DOHH2 (cell line): Measurements from ENCODE around the gene CMIP.

Source experiments
- H3F3A ChIP-seq: fragments of 200-600 bp; sonication (generic), shearing (Covaris generic); 2 replicates; pipeline ENCODE4 v1.6.0; 2016; ENCODE audit warnings: antibody characterized with exemption, mild to moderate bottlenecking; ENCODE audit not compliant: control insufficient read depth, insufficient read depth
- H3K27ac ChIP-seq: fragments of 200-600 bp; sonication (generic); 2 replicates; pipeline ENCODE4 v1.5.1; 2014; ENCODE audit warnings: low read depth, mild to moderate bottlenecking, low read length, moderate library complexity
- H3K27me3 ChIP-seq: fragments of 200-600 bp; sonication (generic); 2 replicates; pipeline ENCODE4 v1.6.1; 2014; ENCODE audit warnings: mild to moderate bottlenecking, low read length, mixed read lengths; ENCODE audit not compliant: control insufficient read depth
- H3K36me3 ChIP-seq: fragments of 200-600 bp; sonication (generic); 2 replicates; pipeline ENCODE4 v1.6.1; 2014; ENCODE audit warnings: mild to moderate bottlenecking, low read length, moderate library complexity, mixed read lengths; ENCODE audit not compliant: control insufficient read depth
- H3K4me1 ChIP-seq: fragments of 200-600 bp; sonication (generic); 2 replicates; pipeline ENCODE4 v1.6.1; 2014; ENCODE audit warnings: mild to moderate bottlenecking, low read length, mixed read lengths; ENCODE audit not compliant: control insufficient read depth
- H3K4me2 ChIP-seq: fragments of 200-600 bp; sonication (generic); 2 replicates; pipeline ENCODE4 v1.6.0; 2014; ENCODE audit warnings: mild to moderate bottlenecking, low read length, moderate library complexity
- H3K4me3 ChIP-seq: fragments of 200-600 bp; sonication (generic); 2 replicates; pipeline ENCODE4 v1.5.1; 2014; ENCODE audit warnings: mild to moderate bottlenecking, low read length, mixed read lengths
- H3K79me2 ChIP-seq: fragments of 200-600 bp; sonication (generic); 2 replicates; pipeline ENCODE4 v1.6.1; 2014; ENCODE audit warnings: mild to moderate bottlenecking, low read length, mixed read lengths; ENCODE audit not compliant: control insufficient read depth
- H3K9me2 ChIP-seq: fragments of 200-600 bp; sonication (generic); replicated peaks from 2 replicates; pipeline ENCODE4 v1.6.1; 2014; ENCODE audit warnings: mild to moderate bottlenecking, low read length, mixed read lengths; ENCODE audit not compliant: control insufficient read depth
- H3K9me3 ChIP-seq: fragments of 200-600 bp; sonication (generic); 2 replicates; pipeline ENCODE4 v1.6.1; 2014; ENCODE audit warnings: antibody characterized with exemption, low read length, mixed read lengths; ENCODE audit not compliant: control insufficient read depth, insufficient read depth
- H4K20me1 ChIP-seq: fragments of 200-600 bp; sonication (generic); 2 replicates; pipeline ENCODE4 v1.6.0; 2014; ENCODE audit warnings: low read depth, mild to moderate bottlenecking, antibody characterized with exemption, low read length, moderate library complexity; ENCODE audit not compliant: control insufficient read depth, insufficient read depth
- CTCF ChIP-seq: fragments of 200-600 bp; sonication (generic); IDR thresholded peaks from one replicate; pipeline ENCODE4 v1.5.1; 2014; ENCODE audit warnings: antibody characterized with exemption, mild to moderate bottlenecking, low read depth, low read length; ENCODE audit not compliant: poor library complexity, severe bottlenecking
- EZH2phosphoT487 ChIP-seq: fragments of 200-600 bp; sonication (generic); IDR thresholded peaks from 2 replicates; pipeline ENCODE4 v1.6.1; 2017; ENCODE audit warnings: borderline replicate concordance, mild to moderate bottlenecking, antibody characterized with exemption, low read length, moderate library complexity, mixed read lengths

The CMIP gene

GRCh38 chr16:81444448-81445121 is at the start of gene CMIP:
Gene CMIP, plus strand, starts transcription at chr16:81444808.
- H3K4me1 ChIP-seq: peaks cover 20% of the 10 kb centered on the region
- H3K27me3 ChIP-seq: peaks cover 39% of the 10 kb centered on the region
- H3K9me2 ChIP-seq: no peaks in the 10 kb centered on the region
- H3K4me3 ChIP-seq: peak within 1 kb of the TSS; percentile 84
- H3F3A ChIP-seq: no peaks in the 10 kb centered on the region
- peaks cover 9% of the 10 kb centered on the region for H3K36me3 ChIP-seq
- H3K79me2 ChIP-seq: peaks cover 46% of the 10 kb centered on the region
- H4K20me1 ChIP-seq: peaks cover 9% of the 10 kb centered on the region; the same call in 1 of the 2 replicates
- TF ChIP-seq CTCF: no peak
- TF ChIP-seq EZH2phosphoT487: no peak
- H3K9me3 ChIP-seq: no peaks in the 10 kb centered on the region
- peak within 1 kb of the TSS; percentile 94 for H3K4me2 ChIP-seq
- H3K27ac ChIP-seq: no peak within 1 kb of the TSS; the same call in 1 of the 2 replicates

- TF ChIP-seq CTCF (no peak), EZH2phosphoT487 (no peak)
- Histone ChIP-seq H3K36me3 (no peaks in the 10 kb centered on the region), H3K4me2 (no peak overlapping the region)
Observed at GRCh38 chr16:81394966-81395655, 49.5 kb upstream of the CMIP start.

GRCh38 chr16:81397058-81397878 is 47.3 kb upstream of the CMIP start:
- Histone ChIP-seq H3K27ac (no peak overlapping the region), H3K9me3 (no peaks in the 10 kb centered on the region), H3K36me3 (no peaks in the 10 kb centered on the region), H3K79me2 (no peaks in the 10 kb centered on the region), H3K9me2 (no peaks in the 10 kb centered on the region), H3K4me3 (no peak overlapping the region), H3K4me2 (no peak overlapping the region), H3K4me1 (no peaks in the 10 kb centered on the region), H3F3A (no peaks in the 10 kb centered on the region), H4K20me1 (no peaks in the 10 kb centered on the region), H3K27me3 (peaks cover 7% of the 10 kb centered on the region; the same call in 1 of the 2 replicates)
- TF ChIP-seq EZH2phosphoT487 (no peak), CTCF (no peak)

More at GRCh38 chr16:81394966-81395655, 49.5 kb upstream of the CMIP start:
- Histone ChIP-seq H3K9me3 (no peaks in the 10 kb centered on the region), H3K27me3 (no peaks in the 10 kb centered on the region), H3K4me3 (no peak overlapping the region), H3F3A (no peaks in the 10 kb centered on the region), H3K4me1 (no peaks in the 10 kb centered on the region), H3K9me2 (no peaks in the 10 kb centered on the region), H3K79me2 (no peaks in the 10 kb centered on the region), H4K20me1 (no peaks in the 10 kb centered on the region), H3K27ac (no peak overlapping the region)
